Measurements from ENCODE around the gene ZDHHC22.

The ZDHHC22 gene

GRCh38 chr14:77153802-77154201 lies 12.2 kb upstream of the ZDHHC22 start:
- TF ChIP-seq PPARA (CRISPR knock-in tag; IDR thresholded peaks at IDR 0.05; ENCODE audit: borderline replicate concordance) = no peak
- no peak for TF ChIP-seq ESRRG (CRISPR knock-in tag; IDR thresholded peaks at IDR 0.05)
- no peak for TF ChIP-seq ZFP30 (CRISPR knock-in tag; IDR thresholded peaks at IDR 0.05)
- no peak for TF ChIP-seq SNAI2 (CRISPR knock-in tag; IDR thresholded peaks at IDR 0.05)
- no peak for TF ChIP-seq TOX (CRISPR knock-in tag; IDR thresholded peaks at IDR 0.05; ENCODE audit: borderline replicate concordance)
- TF ChIP-seq, protein P1, sequence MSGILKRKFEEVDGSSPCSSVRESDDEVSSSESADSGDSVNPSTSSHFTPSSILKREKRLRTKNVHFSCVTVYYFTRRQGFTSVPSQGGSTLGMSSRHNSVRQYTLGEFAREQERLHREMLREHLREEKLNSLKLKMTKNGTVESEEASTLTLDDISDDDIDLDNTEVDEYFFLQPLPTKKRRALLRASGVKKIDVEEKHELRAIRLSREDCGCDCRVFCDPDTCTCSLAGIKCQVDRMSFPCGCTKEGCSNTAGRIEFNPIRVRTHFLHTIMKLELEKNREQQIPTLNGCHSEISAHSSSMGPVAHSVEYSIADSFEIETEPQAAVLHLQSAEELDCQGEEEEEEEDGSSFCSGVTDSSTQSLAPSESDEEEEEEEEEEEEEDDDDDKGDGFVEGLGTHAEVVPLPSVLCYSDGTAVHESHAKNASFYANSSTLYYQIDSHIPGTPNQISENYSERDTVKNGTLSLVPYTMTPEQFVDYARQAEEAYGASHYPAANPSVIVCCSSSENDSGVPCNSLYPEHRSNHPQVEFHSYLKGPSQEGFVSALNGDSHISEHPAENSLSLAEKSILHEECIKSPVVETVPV (CRISPR knock-in tag; IDR thresholded peaks at IDR 0.05) = no peak
- no peak for TF ChIP-seq ZFP3 (CRISPR knock-in tag; IDR thresholded peaks at IDR 0.05)
- no peak for TF ChIP-seq OSR1 (CRISPR knock-in tag; IDR thresholded peaks at IDR 0.05)
- TF ChIP-seq ISL1 (CRISPR knock-in tag; IDR thresholded peaks at IDR 0.05) = no peak
- no peak for TF ChIP-seq ARNTL (CRISPR knock-in tag; IDR thresholded peaks at IDR 0.05; ENCODE audit: borderline replicate concordance, low read depth)
- TF ChIP-seq ZC3H10 (CRISPR knock-in tag; IDR thresholded peaks at IDR 0.05) = no peak
- TF ChIP-seq, protein P2, sequence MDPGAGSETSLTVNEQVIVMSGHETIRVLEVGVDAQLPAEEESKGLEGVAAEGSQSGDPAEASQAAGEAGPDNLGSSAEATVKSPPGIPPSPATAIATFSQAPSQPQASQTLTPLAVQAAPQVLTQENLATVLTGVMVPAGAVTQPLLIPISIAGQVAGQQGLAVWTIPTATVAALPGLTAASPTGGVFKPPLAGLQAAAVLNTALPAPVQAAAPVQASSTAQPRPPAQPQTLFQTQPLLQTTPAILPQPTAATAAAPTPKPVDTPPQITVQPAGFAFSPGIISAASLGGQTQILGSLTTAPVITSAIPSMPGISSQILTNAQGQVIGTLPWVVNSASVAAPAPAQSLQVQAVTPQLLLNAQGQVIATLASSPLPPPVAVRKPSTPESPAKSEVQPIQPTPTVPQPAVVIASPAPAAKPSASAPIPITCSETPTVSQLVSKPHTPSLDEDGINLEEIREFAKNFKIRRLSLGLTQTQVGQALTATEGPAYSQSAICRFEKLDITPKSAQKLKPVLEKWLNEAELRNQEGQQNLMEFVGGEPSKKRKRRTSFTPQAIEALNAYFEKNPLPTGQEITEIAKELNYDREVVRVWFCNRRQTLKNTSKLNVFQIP (CRISPR knock-in tag; IDR thresholded peaks at IDR 0.05; ENCODE audit: borderline replicate concordance, low read depth) = no peak
- no peak for TF ChIP-seq TCF4 (CRISPR knock-in tag; IDR thresholded peaks at IDR 0.05; ENCODE audit: borderline replicate concordance)
- TF ChIP-seq, protein P3, sequence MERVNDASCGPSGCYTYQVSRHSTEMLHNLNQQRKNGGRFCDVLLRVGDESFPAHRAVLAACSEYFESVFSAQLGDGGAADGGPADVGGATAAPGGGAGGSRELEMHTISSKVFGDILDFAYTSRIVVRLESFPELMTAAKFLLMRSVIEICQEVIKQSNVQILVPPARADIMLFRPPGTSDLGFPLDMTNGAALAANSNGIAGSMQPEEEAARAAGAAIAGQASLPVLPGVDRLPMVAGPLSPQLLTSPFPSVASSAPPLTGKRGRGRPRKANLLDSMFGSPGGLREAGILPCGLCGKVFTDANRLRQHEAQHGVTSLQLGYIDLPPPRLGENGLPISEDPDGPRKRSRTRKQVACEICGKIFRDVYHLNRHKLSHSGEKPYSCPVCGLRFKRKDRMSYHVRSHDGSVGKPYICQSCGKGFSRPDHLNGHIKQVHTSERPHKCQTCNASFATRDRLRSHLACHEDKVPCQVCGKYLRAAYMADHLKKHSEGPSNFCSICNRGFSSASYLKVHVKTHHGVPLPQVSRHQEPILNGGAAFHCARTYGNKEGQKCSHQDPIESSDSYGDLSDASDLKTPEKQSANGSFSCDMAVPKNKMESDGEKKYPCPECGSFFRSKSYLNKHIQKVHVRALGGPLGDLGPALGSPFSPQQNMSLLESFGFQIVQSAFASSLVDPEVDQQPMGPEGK (CRISPR knock-in tag; IDR thresholded peaks at IDR 0.05; ENCODE audit: borderline replicate concordance) = no peak
- no peak for TF ChIP-seq ZNF70 (CRISPR knock-in tag; IDR thresholded peaks at IDR 0.05)
- TF ChIP-seq ZNF565 (CRISPR knock-in tag; conservative IDR thresholded peaks at IDR 0.05; ENCODE audit: low read depth) = no peak
- TF ChIP-seq ZNF8 (CRISPR knock-in tag; IDR thresholded peaks at IDR 0.05) = no peak
- TF ChIP-seq BACH2 (CRISPR knock-in tag; IDR thresholded peaks at IDR 0.05; ENCODE audit: borderline replicate concordance) = no peak
- no peak for ATAC-seq

DNA sequence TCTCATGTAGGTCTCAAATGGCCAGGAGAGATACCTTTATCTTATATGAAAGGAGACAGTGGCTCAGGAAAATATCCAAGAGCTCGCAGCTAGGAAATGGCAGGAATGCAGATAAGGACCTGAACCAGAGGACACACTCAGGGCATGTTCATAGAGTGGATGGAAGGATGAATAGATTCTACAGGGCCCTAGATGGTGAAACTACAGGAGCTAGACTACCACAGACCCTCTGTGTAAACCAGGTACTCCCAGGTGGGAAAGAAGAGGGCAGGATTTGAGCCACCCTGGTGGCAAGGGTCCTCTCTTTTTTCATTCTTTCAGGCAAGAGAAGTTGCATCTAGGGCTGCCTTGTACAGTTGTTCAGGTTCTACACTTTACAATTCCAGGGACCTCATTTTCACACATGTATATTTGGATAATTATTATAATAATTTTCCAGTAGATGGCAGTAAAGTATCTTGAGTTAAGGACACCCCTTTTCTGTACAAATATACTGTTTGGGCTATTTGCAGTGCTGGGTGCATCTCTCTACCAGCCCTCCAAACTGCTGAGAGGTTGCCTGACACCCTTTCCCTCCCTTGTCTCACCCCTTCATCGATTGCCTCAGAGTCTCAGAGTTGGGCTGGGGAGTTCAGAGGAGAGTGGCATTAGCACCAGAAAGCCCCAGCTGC lies 10.5 kb upstream of the ZDHHC22 start:
- peak; percentile 90 for ATAC-seq
- TF ChIP-seq, protein P2 (CRISPR knock-in tag; IDR thresholded peaks at IDR 0.05; ENCODE audit: borderline replicate concordance, low read depth) = no peak
- no peak for TF ChIP-seq TCF4 (CRISPR knock-in tag; IDR thresholded peaks at IDR 0.05; ENCODE audit: borderline replicate concordance)
- no peak for TF ChIP-seq ZFP30 (CRISPR knock-in tag; IDR thresholded peaks at IDR 0.05)

GRCh38 chr14:77151245-77151644 lies 9.7 kb upstream of the ZDHHC22 start:
- ATAC-seq = peak; percentile 72
- TF ChIP-seq, protein P4, sequence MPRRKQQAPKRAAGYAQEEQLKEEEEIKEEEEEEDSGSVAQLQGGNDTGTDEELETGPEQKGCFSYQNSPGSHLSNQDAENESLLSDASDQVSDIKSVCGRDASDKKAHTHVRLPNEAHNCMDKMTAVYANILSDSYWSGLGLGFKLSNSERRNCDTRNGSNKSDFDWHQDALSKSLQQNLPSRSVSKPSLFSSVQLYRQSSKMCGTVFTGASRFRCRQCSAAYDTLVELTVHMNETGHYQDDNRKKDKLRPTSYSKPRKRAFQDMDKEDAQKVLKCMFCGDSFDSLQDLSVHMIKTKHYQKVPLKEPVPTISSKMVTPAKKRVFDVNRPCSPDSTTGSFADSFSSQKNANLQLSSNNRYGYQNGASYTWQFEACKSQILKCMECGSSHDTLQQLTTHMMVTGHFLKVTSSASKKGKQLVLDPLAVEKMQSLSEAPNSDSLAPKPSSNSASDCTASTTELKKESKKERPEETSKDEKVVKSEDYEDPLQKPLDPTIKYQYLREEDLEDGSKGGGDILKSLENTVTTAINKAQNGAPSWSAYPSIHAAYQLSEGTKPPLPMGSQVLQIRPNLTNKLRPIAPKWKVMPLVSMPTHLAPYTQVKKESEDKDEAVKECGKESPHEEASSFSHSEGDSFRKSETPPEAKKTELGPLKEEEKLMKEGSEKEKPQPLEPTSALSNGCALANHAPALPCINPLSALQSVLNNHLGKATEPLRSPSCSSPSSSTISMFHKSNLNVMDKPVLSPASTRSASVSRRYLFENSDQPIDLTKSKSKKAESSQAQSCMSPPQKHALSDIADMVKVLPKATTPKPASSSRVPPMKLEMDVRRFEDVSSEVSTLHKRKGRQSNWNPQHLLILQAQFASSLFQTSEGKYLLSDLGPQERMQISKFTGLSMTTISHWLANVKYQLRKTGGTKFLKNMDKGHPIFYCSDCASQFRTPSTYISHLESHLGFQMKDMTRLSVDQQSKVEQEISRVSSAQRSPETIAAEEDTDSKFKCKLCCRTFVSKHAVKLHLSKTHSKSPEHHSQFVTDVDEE (CRISPR knock-in tag; IDR thresholded peaks at IDR 0.05) = no peak
- TF ChIP-seq ZNF565 (CRISPR knock-in tag; conservative IDR thresholded peaks at IDR 0.05; ENCODE audit: low read depth) (no peak), ZFP3 (CRISPR knock-in tag; IDR thresholded peaks at IDR 0.05) (no peak), CSDC2 (CRISPR knock-in tag; IDR thresholded peaks at IDR 0.05) (no peak), PPARA (CRISPR knock-in tag; IDR thresholded peaks at IDR 0.05; ENCODE audit: borderline replicate concordance) (no peak), TCF4 (CRISPR knock-in tag; IDR thresholded peaks at IDR 0.05; ENCODE audit: borderline replicate concordance) (no peak), ISL1 (CRISPR knock-in tag; IDR thresholded peaks at IDR 0.05) (no peak)
- TF ChIP-seq, protein P2 (CRISPR knock-in tag; IDR thresholded peaks at IDR 0.05; ENCODE audit: borderline replicate concordance, low read depth) = no peak
